IPS-NIHi7 (cell line): Measurements from ENCODE around the gene ITLN1.
"Not testable (repeated sequence)": the region's sequence is repeated elsewhere in the genome, so short reads cannot be mapped to it uniquely, and the experiment has no call there.

Source experiments
- DNase-seq: peaks from one replicate; pipeline ENCODE4 v3.0.0; 2012; ENCODE audit warnings: mixed read lengths; ENCODE audit errors: extremely low spot score

The ITLN1 gene

DNA sequence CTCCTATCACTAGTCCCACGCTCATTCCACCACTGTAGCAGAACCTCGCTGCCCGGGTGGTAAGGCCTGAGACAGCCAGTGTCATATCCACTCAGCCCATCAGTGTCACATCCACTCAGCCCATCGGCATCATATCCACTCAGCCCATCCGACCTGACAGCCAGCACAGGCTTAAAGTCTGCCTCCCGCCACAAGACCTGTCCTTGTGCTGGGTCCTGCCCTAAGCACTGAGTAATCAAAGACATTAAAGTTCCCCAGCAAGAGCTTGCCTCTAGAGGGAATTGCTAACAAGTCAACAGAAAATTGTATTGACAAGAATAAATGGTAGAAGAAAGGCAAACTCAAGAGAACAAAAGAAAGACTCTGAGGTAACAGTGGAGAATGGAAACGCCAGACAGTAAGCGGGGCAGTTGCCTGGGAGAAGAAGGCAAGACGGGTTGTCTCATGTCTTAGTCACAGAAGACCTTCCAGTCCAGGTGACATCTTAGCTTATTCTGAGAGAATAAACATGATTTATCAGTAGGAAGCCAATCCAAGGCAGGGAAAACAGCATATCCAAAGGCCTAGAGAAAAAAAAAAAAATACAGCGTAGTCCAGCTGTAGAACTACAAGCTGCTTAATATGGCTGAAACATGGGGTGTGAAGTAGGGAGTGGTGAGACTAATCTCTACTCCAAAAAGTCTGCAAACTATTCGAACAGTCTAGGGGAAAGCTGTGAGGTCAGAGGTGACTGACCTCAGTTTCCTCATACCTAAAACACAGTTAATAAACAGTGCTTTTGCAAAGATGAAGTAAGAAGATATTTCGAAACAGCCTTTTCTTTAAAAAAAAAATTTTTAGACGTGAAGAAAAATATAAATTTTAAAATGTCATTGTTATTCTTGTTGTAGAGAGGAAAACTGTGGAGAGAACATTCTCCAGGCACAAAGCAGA, 1.1 kb downstream of the ITLN1 start:
- DNase-seq: peak; percentile 4

DNA sequence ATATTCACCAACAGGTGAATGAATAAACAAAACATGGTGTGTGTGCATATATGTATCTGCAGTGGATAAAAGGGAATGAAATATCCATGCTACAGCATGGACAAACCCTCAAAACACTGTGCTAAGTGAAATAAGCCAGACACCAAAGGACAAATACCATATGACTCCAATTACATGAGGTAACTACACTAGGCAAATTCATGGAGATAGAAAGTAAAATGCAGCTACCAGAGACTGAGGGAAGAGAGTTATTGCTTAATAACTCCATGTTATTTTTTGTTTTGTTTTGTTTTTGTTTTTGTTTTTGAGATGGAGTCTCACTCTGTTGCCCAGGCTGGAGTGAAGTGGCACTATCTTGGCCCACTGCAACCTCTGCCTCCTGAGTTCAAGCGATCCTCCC, 2.4 kb downstream of the ITLN1 start:
- no peak for DNase-seq

DNA sequence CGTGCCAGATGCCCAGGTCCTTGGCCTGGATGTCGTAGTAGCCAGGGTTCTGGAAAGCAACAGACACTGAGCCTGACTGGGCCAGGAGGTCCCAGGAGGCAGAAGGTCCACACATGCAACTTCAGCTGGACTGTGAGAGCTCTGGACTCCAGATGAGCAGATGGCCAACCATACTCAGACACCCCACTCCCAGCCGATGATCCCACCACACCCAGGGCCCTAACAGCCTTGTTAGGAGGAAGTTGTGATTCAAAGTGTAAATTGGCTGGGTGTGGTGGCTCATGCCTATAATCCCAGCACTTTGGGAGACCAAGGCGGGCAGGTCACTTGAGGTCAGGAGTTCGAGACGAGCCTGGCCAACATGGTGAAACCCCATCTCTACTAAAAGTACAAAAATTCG, 3.7 kb downstream of the ITLN1 start:
- not testable (repeated sequence) for DNase-seq

DNA sequence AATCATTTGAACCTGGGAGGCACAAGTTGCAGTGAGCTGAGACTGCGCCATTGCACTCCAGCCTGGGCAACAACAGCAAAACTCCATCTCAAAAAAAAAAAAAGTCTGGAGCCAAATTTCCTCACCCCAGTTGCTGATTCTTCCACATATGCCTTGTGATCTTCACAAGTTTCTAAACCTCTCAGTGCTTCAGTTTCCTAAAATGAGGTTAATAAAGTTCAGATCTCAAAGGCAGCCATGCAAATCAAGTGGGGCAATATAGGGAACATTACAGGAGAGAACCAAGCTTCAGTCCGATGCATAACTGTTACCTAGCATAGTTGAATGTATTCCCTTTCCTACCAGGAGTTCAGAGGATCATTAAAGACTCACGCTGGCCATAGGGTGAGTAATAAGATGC, 4.8 kb downstream of the ITLN1 start:
- DNase-seq: no peak

GRCh38 chr1:160879056-160879455, 5.9 kb downstream of the ITLN1 start:
- no peak for DNase-seq

DNA sequence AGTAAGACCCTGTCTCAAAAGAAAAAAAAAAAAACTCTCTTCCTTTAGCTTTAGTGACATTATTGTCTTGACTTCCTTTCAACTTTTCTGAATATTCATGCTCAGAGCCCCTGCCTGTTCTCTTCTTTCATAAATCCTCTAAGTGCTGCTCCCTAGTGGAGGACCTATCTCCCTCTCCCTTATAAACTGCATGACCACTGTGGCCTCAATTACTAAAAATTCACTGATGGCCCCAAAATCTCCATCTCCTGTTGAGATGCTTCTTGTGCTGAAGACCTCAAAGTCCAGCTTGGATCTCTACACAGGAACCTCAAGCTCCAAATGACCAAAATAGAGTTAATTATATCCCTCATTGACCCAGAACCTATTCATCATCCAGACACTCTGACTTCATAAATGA, 7.8 kb downstream of the ITLN1 start:
- peak; percentile 48 for DNase-seq

DNA sequence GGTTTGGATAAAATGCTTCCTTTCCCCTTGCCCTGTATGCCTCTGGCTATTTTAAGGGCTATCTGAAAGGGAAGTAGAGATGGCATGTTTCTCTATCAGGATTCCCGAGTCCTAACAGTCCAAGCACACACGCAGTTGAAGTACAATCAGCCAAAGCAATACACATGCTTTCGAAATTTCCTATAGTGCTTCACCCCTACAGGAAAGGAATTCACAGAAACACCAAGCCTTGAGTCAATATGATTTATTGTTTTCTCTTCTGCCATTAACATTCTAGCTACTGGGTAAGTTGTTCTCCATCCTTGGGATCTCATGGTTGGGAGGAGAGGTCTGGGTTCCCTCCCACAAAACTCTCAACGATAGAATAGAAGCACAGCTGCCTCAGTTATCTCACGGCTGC, 8.7 kb downstream of the ITLN1 start:
- no peak for DNase-seq

DNA sequence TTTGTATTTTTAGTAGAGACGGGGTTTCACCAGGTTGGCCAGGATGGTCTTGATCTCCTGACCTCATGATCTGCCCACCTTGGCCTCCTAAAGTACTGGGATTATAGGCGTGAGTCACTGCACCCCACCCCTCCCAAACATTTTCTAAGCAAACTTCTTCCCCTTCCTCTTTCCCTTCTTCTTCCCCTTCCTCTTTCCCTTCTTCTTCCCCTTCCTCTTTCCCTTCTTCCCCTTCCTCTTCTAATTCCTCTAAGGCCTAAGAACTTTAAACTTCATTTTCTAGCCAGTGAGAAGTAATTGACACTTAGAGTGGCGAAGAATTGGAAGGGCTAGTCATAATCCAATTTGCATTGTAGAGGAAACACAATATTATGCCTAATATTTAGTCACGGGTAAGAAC, 9.4 kb downstream of the ITLN1 start:
- not testable (repeated sequence) for DNase-seq

GRCh38 chr1:160874935-160875334, 10.0 kb downstream of the ITLN1 start:
- no peak for DNase-seq

DNA sequence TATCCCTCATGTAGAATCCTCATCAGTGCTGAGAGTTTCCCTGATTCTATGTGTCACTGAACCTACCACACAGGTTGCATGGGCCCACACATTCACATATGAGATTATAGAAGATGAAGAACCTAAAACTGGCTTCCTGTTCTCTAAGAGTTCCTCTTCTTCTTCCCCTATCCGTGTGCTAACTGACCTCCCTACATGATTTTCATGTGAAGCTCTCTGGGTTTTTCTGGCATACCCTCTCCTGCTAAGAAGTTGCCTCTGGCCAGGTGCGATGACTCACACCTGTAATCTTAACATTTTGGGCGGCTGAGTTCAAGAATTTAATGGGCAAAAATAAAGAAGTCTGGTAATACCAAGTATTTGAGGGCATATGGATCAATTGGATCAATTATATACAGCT, 16.8 kb downstream of the ITLN1 start:
- no peak for DNase-seq

- not testable (repeated sequence) for DNase-seq
Measured at GRCh38 chr1:160867651-160868050, 17.3 kb downstream of the ITLN1 start.

DNA sequence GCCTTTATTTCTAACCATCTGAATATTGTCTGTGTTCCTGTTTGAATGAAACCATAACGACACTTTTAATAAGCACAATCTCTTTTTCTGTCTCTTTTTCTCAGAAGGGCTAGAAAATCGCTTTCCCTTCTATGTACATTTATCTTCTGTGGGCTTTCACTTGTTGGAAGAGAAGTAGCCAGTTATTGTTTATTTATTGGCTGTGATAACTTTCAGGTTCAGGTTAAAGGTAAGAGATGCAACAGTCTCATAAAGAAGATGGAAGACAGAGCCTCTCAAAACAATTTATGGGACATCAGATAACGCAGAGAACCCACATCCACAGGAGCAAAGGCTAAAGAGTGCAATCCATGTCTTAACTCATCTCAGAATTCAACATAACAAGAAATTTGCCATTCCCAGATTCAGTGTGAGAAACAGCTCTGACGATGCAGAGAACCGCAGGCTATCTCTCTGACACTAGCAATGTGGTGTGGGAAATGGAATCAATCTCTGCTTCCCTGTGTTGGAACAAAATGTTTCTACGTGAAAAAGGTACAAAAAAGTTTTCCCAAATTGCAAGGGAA, 18.2 kb downstream of the ITLN1 start:
- DNase-seq: no peak

DNA sequence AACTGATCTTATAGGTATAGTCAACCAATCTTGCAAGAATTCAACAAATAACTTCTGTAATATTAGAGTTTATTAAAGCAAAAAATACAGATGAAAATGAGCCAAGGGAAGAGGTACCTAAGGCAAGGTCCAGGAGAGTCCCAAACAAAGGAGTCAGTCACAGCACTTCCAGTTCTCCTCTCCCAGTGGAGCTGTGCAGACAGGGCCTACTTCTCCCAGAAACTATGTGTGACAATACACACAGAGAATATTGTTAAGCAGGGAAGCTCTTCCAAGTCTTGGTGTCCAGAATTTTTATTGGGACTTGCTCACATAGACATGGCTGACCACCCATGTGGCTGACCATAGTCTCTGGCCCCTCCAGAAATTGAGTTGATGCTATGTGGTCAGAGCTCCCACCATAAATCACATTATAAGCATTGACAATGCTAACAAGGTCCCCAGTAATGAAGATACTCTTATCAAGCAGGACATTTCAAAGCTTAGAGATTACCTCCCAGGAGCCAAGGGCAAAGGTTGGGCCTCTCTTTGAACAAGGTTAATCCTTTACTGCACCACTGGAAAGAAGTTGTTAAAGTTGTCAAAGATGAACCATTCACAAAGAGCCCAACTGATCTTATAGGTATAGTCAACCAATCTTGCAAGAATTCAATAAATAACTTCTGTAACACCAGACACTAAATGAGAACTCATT, 18.8 kb downstream of the ITLN1 start:
- DNase-seq: no peak

DNA sequence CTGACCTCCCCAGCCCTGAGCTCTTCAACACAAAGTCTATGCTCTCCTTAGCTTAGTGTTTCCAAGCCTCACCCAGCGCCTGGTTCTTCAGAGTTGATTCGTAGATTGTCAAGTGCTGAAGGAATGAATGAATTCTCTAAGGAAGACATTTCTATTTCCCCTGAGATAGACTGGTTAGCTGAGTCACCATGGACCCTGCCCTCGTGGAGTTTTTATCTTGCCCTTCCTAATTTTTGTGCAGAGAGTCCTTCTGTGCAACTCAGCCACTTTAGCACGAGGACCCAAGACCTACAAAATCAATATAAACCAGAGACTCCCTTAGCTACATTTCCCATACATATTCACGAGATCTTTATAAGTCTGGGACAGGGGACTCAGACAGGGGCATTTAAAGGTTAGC, 19.6 kb downstream of the ITLN1 start:
- no peak for DNase-seq

DNA sequence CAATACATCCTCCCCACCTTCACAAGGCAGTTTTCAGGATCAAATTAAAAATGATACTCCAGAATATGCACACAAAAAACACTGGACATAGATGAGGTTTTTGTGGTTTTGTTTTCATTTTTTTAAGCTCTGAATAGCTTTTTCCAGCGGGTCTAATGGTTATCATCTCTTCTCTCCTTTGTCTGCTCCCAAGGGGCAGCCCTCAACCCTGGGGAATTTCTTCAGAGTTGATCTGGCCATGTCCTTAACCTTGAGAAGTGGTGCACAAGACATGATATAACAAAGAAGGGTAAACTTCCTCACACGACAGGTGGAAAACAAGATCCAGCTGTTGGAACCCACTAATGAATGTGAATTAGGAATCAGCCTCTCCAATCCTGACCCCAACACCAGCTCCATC, 20.8 kb downstream of the ITLN1 start:
- DNase-seq: no peak

- DNase-seq: no peak
Measured at GRCh38 chr1:160863774-160864131, 21.2 kb downstream of the ITLN1 start.

DNA sequence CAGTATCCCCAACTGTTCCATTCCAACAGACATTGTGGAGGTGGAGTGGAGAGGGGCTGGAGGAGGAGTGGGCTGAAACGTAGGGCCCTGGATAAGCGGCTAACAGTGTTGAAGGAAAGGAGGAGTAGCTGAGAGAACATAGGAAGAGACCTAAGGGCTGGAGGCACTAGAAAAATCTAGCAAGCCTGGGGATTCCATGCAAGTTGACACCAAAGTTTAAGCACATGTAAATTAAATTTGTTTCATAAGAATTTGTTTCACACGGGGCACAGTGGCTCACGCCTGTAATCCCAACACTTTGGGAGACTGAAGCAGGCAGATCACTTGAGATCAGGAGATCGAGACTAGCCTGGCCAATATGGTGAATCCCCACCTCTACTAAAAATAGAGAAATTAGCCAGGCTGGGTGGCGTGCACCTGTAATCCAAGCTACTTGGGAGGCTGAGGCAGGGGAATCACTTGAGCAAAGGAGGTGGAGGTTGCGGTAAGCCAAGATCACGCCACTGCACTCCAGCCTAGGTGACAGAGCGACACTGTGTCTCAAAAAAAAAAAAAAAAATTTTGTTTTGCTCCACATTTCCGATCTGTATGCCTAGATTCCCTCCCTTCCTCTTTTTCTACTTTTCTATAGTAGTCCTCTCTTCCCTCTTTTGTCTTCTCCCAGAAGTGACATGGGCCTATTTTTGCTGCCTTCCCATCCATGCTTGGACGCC, 21.8 kb downstream of the ITLN1 start:
- peak; percentile 10 for DNase-seq

GRCh38 chr1:160862203-160863060, 22.5 kb downstream of the ITLN1 start, which contains the start of gene CD244:
Gene CD244, minus strand, starts transcription at chr1:160862887. Its CDS starts 210 bp downstream, at chr1:160862677.
- peak; percentile 66 for DNase-seq

DNA sequence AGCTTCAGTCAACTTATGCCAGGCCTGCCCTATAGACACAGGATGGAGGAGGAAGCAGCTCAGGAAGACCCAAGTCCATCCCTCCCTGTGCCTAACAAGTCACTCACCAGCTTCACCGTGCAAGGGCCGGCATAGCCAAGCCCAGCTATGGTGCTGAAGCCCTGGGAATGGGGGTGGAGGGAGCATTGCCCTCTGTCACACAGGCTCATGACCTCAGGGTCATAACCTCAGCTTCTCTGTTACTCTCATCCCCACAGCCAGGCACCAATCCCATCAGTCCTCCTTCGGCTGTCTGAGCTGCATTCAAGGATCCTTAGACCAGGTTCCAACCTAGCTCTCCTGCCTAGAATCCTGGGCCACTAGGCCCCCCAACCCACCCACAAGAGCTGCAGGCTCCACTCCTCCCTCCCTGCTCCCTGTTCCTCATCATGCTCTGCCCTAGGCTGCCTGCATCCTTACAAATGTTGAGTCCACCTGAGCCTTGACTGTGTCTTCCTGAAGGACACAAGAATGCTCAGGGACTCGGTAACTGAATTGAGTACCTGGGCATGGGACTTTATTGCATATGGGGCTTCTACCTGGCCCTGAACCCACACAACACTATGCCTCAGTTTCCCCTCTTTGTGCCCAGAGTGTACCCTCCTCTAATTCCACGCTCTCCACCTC, 24.0 kb downstream of the ITLN1 start:
- no peak for DNase-seq

DNA sequence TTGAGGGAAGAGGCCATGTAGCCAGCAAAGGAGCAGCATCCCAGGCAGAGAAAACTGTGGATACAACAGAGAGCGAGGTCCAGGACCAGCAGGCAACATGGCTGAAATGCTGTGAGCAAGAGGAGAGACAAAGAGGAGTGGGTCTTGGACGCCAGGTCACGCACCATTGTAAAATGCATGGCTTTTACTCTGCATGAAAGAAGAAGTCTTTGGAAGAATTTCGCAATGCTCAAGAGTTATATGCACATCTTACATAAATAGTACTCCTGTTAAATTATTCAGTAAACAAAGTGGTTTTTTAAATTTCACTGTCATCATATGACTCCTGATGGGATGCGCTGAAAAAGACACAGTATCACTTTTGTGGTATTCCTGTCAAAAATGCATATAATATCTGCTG, 25.8 kb downstream of the ITLN1 start:
- no peak for DNase-seq

- no peak for DNase-seq
Measured at GRCh38 chr1:160858507-160858906, 26.5 kb downstream of the ITLN1 start.
